Neural cell (in vitro differentiated cells): ENCODE results near the gene GPANK1.

ENCODE experiments used
- EZH2 ChIP-seq: fragments of 200-600, 300-800 bp; shearing (Covaris generic), sonication (generic); IDR thresholded peaks from 2 replicates; pipeline ENCODE4 v1.6.1; 2014; ENCODE audit warnings: antibody characterized with exemption, low read length, borderline replicate concordance, mild to moderate bottlenecking; ENCODE audit not compliant: insufficient read depth, poor library complexity, severe bottlenecking
- MXI1 ChIP-seq: fragments of 450-650 bp; conservative IDR thresholded peaks from 2 replicates; pipeline ENCODE4 v1.6.1; 2014; ENCODE audit warnings: antibody characterized with exemption, mild to moderate bottlenecking; ENCODE audit not compliant: poor library complexity, severe bottlenecking
- RAD21 ChIP-seq: fragments of 450-650 bp; conservative IDR thresholded peaks from 2 replicates; pipeline ENCODE4 v1.6.1; 2014; ENCODE audit warnings: antibody characterized with exemption, mild to moderate bottlenecking, moderate library complexity
- TAF1 ChIP-seq: IDR thresholded peaks from 2 replicates; pipeline ENCODE4 v1.6.1; 2012; ENCODE audit warnings: low read depth
- TF ChIP-seq, protein P1 (sequence below): fragments of 450-650 bp; IDR thresholded peaks from 2 replicates; pipeline ENCODE4 v1.5.1; 2014; ENCODE audit warnings: antibody characterized with exemption, mild to moderate bottlenecking, moderate library complexity; ENCODE audit not compliant: poor library complexity, severe bottlenecking
- TF ChIP-seq, protein P2 (sequence below): IDR thresholded peaks from 2 replicates; pipeline ENCODE4 v1.6.1; 2012; ENCODE audit warnings: borderline replicate concordance

DNA sequence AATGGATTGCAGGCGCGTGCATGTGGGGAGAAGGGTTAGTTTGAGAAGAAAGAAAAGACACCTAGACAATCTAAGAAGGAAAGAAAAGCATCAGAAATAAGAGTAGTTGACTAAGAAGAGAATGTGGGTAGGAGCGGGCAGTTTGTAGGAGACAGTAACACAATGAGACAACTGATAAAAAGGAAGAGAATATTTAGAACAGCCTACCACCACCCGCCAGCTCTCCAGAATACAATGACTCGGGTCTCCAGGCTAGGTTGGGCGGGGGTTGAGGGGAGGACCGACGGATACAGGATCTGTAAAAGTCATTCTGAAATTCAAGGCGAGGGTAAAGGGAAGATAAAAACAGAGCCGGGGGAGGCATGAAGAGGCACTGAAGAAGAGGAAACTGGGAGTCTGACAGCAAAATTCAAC lies 37.6 kb upstream of the GPANK1 start:
- TF ChIP-seq, protein P1, sequence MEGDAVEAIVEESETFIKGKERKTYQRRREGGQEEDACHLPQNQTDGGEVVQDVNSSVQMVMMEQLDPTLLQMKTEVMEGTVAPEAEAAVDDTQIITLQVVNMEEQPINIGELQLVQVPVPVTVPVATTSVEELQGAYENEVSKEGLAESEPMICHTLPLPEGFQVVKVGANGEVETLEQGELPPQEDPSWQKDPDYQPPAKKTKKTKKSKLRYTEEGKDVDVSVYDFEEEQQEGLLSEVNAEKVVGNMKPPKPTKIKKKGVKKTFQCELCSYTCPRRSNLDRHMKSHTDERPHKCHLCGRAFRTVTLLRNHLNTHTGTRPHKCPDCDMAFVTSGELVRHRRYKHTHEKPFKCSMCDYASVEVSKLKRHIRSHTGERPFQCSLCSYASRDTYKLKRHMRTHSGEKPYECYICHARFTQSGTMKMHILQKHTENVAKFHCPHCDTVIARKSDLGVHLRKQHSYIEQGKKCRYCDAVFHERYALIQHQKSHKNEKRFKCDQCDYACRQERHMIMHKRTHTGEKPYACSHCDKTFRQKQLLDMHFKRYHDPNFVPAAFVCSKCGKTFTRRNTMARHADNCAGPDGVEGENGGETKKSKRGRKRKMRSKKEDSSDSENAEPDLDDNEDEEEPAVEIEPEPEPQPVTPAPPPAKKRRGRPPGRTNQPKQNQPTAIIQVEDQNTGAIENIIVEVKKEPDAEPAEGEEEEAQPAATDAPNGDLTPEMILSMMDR = no peak
- TF ChIP-seq TAF1 = no peak
- TF ChIP-seq, protein P2, sequence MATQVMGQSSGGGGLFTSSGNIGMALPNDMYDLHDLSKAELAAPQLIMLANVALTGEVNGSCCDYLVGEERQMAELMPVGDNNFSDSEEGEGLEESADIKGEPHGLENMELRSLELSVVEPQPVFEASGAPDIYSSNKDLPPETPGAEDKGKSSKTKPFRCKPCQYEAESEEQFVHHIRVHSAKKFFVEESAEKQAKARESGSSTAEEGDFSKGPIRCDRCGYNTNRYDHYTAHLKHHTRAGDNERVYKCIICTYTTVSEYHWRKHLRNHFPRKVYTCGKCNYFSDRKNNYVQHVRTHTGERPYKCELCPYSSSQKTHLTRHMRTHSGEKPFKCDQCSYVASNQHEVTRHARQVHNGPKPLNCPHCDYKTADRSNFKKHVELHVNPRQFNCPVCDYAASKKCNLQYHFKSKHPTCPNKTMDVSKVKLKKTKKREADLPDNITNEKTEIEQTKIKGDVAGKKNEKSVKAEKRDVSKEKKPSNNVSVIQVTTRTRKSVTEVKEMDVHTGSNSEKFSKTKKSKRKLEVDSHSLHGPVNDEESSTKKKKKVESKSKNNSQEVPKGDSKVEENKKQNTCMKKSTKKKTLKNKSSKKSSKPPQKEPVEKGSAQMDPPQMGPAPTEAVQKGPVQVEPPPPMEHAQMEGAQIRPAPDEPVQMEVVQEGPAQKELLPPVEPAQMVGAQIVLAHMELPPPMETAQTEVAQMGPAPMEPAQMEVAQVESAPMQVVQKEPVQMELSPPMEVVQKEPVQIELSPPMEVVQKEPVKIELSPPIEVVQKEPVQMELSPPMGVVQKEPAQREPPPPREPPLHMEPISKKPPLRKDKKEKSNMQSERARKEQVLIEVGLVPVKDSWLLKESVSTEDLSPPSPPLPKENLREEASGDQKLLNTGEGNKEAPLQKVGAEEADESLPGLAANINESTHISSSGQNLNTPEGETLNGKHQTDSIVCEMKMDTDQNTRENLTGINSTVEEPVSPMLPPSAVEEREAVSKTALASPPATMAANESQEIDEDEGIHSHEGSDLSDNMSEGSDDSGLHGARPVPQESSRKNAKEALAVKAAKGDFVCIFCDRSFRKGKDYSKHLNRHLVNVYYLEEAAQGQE = no peak
- no peak for TF ChIP-seq RAD21
- TF ChIP-seq EZH2 = no peak
- TF ChIP-seq MXI1 = no peak
